NK-92 treated with Interleukin-12 subunit alpha and Interleukin-12 subunit beta, amount 100 ng/mL, for 24 hours (cell line): ENCODE data around the gene SOCS7.

Source experiments
- DNase-seq: peaks from one replicate; lab custom pipeline; 2025; lab: John Stamatoyannopoulos, UW

The SOCS7 gene

GRCh38 chr17:38442548-38442947 lies 90.9 kb downstream of the SOCS7 start:
- no peak for DNase-seq

GRCh38 chr17:38443356-38444031 lies 91.8 kb downstream of the SOCS7 start:
- DNase-seq: no peak

DNA sequence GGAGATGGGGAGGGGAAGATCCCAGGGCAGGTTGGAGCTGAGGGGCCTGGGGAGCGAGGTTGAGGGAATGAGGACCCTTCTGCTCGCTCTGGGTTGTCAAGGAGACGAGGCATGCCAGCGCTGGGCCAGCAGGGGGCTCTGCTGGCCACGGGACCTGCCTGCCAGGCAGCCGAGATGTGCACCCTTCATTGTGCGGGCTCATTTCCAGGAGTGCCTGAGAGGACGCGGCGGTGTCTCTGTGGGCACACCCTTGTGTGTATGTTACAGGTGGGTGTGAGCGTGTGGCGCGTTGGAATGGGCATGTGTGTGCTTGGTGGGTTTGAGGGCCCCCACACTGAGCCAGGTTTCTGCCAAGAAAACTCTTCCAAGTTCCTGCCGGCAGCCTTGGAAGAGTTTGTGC lies 92.5 kb downstream of the SOCS7 start:
- peak; percentile 21 for DNase-seq

DNA sequence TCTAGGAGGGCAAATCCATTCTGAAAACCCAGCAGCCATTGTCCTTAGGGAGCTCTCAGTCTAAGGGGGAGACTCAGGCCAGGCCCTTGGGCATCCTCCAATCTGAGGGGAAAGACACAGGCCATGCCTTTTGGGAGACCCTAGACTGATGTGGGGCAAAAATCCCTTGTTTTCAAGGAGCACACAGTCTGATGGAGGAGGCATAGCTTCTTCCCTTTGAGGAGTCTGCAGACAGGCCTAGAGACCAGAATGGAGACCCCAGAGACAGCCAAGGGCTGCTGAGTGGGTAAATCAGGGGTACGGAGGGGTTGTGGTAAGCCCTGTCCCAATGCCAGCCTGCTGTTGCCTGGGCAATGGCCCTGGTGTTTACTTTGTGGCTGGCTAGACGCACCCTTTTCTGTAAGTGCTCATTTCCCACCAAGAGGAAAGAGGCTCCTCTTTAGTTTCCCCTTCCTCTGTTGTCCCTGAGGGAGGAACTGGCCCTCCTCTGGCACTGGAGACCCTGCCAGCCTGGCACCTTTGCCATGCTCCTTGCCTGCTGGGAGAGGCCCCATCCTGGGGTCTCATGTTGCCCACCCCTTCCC lies 96.0 kb downstream of the SOCS7 start:
- no peak for DNase-seq

- DNase-seq: no peak
These were observed 96.6 kb downstream of the SOCS7 start for GRCh38 chr17:38448208-38448771.

DNA sequence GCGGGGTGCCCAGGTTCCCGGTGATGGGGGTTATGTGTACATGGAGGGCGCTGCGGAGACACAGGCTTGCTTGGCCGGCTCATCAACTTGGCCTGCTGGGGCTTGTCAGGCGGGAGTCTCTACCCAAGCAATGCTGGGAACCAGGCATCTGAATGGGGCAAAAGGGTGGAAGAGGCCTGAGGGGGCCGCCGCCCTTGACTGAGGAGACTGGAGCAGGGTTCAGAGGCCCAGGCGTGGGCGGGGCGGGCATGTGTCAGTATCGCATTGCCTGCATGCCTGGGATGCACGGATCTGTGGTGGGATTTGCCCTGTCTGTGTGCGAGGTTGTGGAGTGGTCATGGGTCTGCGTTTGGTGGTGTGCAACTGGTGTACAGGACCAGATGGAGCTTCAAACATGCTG lies 97.7 kb downstream of the SOCS7 start:
- no peak for DNase-seq

DNA sequence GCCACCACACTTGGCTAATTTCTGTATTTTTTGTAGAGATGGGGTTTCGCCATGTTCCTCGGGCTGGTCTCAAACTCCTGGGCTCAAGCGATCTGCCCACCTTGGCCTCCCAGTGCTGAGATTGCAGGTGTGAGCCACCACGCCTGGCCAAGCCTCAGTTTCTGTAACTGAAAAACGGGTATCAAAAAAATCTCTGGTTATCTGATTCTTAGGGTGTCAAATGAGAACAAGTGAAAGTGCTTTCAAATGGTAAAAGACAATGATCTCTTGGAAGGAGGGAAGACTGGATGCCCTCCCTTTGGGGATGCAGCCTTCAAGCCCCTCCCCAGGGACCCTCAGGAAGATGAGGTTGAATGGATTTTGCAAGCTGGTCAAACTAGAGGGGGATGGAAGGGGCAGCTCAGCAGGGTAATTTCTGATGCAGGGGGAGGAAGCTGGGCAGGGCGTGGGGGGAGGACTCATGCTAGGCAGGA lies 98.9 kb downstream of the SOCS7 start:
- DNase-seq: no peak

DNA sequence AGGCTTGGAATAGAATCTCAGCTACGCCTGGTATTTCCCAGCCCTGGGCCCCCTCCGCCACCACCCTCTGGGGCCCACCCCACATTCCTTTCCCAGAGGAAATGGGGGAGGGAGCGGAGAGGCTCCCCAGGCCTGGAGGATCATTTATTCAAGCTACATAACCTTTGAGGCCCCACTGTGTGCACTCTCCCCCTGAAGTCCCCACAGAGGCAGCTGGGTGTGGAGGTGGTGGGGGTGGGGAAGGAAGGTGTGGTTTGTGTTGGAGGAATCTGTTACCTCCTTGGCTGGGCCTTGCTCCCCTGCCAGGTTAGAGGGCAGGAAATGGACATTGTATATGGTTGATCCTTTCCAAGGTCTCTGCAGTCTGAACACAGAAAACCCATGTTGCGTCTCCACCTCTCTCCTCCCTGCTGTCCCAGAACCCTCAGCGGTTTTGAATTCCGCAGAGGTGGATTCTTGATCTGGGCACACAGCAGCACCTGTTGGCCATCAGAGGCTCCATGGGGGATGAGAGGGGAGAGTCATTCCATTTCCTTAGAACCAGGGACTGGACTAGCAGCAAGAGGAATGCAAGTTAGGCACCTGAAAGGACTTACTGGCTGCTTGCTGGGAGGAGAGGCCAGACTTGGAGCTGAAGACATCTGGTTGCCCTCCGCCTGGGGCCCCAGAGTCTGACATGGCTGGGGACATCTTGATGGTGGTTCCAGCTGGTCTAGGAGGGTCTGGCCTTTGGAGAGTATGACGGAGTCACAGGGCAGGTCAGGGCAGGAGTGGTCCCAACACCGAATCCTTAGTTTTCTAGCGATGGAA lies 99.6 kb downstream of the SOCS7 start:
- DNase-seq: no peak

GRCh38 chr17:38451840-38452529 lies 100.3 kb downstream of the SOCS7 start:
- DNase-seq: no peak

GRCh38 chr17:38452719-38453118 lies 101.1 kb downstream of the SOCS7 start:
- no peak for DNase-seq

GRCh38 chr17:38453951-38454421 lies 102.3 kb downstream of the SOCS7 start:
- DNase-seq: no peak

- DNase-seq: no peak
These were observed 102.9 kb downstream of the SOCS7 start for GRCh38 chr17:38454532-38454931.
